Hematopoietic multipotent progenitor cell treated with erythropoietin and hydrocortisone succinate and interleukin-3 and kit ligand, for 8 days (in vitro differentiated cells): ENCODE measurements around the gene SPTSSA.
"Not testable (repeated sequence)": the region's sequence is repeated elsewhere in the genome, so short reads cannot be mapped to it uniquely, and the experiment has no call there.

Source experiments
- DNase-seq: peaks from one replicate; pipeline ENCODE4 v3.0.0-alpha.2; 2015

Gene SPTSSA

GRCh38 chr14:34425095-34425851 lies 36.8 kb downstream of the SPTSSA start:
- no peak for DNase-seq

GRCh38 chr14:34424488-34424887 lies 37.6 kb downstream of the SPTSSA start:
- no peak for DNase-seq

- DNase-seq, result no peak
These were observed 38.6 kb downstream of the SPTSSA start for GRCh38 chr14:34423445-34423844.

DNA sequence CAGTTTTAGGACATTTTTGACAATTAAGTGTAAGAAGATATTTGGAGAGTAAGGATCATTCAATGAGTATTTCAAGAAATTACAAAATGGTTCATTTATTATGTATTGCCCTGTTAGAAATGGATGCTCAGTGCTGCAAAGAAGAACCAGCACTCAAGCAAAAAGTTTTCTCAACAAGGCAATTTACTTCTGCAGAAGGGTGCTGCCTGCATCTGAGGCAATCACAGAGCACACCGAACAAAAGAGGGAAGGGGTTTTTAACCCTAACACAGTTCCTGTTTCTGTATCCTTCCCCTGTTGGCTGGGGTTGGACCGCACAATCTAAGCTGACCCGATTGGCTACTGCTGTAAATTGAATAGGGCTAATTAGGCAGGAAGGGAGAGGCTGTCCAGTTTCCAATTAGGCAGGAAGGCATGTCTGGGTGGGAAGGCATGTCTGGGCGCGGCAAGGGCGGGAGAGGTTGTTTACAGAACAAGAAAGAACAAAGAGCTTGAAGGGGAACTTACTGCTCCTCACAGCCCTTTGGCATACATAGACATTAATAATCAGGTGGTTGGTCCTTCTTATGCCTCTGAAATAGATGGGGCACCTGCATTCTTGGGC lies 41.4 kb downstream of the SPTSSA start:
- no peak for DNase-seq

DNA sequence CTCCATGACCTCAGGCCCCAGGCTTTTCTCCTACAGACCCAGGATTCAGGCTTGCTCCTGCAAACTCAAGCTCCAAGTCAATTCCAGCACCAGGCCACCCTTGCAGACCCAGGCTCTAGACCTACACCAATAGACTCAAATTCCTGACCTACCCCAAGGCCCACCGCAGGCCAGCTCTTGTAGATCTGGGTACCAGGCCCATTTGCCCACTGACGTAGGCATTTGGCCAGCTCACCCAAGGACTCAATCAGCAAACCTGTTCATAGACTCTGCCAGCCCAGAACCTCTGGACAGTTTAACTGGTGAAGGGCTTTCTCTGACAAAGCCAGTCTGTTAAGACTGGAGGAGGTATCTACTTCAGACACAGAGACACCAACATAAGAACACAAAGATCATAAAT lies 52.3 kb downstream of the SPTSSA start:
- no peak for DNase-seq

GRCh38 chr14:34407951-34408350 lies 54.1 kb downstream of the SPTSSA start:
- no peak for DNase-seq

GRCh38 chr14:34404416-34404815 lies 57.6 kb downstream of the SPTSSA start:
- DNase-seq, result no peak

GRCh38 chr14:34403646-34404045 lies 58.4 kb downstream of the SPTSSA start:
- no peak for DNase-seq

- DNase-seq, result no peak
These were observed 64.0 kb downstream of the SPTSSA start for GRCh38 chr14:34398024-34398423.

GRCh38 chr14:34387974-34388516 lies 74.0 kb downstream of the SPTSSA start:
- DNase-seq, result no peak

DNA sequence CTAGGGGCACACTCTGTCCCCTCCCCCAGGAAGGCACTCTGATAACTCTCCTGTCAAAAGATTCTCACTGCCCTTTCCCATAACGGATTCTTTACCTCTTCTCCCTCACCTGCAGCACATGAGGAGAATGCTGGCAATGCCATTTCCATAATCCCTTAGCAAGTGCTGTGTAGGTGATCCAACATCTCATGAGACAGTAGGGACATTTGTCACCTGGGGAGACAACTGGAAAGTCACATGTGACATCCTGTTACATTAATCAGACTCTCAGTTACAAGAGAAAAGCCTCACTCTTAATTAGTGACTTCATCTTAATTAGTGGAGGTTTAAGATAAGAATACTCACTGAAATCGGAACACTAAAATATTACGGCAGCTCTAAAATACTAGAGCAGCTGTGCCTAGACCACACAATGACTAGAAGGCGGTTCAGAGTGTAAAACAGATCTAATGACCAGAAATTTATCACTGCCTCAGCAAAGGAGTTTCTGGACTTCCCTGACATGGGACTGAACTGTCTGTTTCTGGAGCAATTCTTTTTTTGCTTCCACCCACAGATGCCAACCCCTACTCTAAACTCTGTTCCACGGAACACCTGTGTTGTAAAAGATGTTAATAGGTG lies 75.1 kb downstream of the SPTSSA start:
- no peak for DNase-seq

DNA sequence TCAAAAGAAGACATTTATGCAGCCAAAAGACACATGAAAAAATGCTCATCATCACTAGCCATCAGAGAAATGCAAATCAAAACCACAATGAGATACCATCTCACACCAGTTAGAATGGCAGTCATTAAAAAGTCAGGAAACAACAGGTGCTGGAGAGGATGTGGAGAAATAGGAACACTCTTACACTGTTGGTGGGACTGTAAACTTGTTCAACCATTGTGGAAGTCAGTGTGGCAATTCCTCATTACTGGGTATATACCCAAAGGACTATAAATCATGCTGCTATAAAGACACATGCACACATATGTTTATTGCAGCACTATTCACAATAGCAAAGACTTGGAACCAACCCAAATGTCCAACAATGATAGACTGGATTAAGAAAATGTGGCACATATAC lies 76.2 kb downstream of the SPTSSA start:
- not testable (repeated sequence) for DNase-seq

GRCh38 chr14:34383839-34384238 lies 78.2 kb downstream of the SPTSSA start:
- no peak for DNase-seq
